Activated CD4-positive, alpha-beta T cell treated with anti-CD3 and anti-CD28 coated beads for 36 hours (primary cell): ENCODE data around the gene KRT84. TPM values are rescaled to one million over a fixed set of nuclear protein-coding genes. Genes with fewer than 3 reads are reported as not detected.
A peak's percentile ranks its signal among the peaks of the same experiment; 100 is the strongest.

Experiments used
- ATAC-seq: fragments of 200-7000 bp; cut with Tn5 transposase; one replicate; pipeline ENCODE4 v1.10.0; 2021; ENCODE audit warnings: mild to moderate bottlenecking, moderate library complexity
- CTCF ChIA-PET: fragments of 350-600 bp; sonication (Branson Sonifier 250); formaldehyde crosslinking; loops from one replicate; lab custom pipeline; 2021; ENCODE audit warnings: antibody characterized with exemption; lab: Charles Lee
- POLR2A ChIA-PET: fragments of 350-600 bp; sonication (Branson Sonifier 250); formaldehyde crosslinking; loops from one replicate; lab custom pipeline; 2021; ENCODE audit warnings: antibody characterized with exemption, inconsistent platforms; lab: Charles Lee
- DNase-seq: peaks from one replicate; pipeline ENCODE4 v3.0.0-alpha.2; 2020
- H3K27ac Mint-ChIP-seq: one replicate; pipeline ENCODE4 v1.8.0; 2021; ENCODE audit warnings: mixed read lengths
- H3K27me3 Mint-ChIP-seq: one replicate; pipeline ENCODE4 v1.8.0; 2021; ENCODE audit warnings: mixed read lengths
- H3K36me3 Mint-ChIP-seq: one replicate; pipeline ENCODE4 v1.8.0; 2021; ENCODE audit warnings: low read depth, mixed read lengths
- H3K4me1 Mint-ChIP-seq: one replicate; pipeline ENCODE4 v1.8.0; 2021; ENCODE audit warnings: mixed read lengths
- H3K4me3 Mint-ChIP-seq: one replicate; pipeline ENCODE4 v1.8.0; 2021; ENCODE audit warnings: mild to moderate bottlenecking, moderate library complexity, mixed read lengths
- H3K9me3 Mint-ChIP-seq: one replicate; pipeline ENCODE4 v1.8.0; 2021; ENCODE audit warnings: low read depth, mixed read lengths
- intact Hi-C, 2 experiments: fragments of 100-400 bp; cut with DNase I in 1 of 2; cut with micrococcal nuclease in 1 of 2; formaldehyde crosslinking; loops; one replicate each; pipeline versions ENCODE4 v1.14.2 to v1.15.1; 2022 to 2024; cut with DNase I, micrococcal nuclease
- total RNA-seq, 2 experiments: library from RNA; stranded (reverse); gene quantifications; one replicate each; pipeline ENCODE4 v1.2.3, GENCODE V29; 2021

Gene KRT84, protein sequence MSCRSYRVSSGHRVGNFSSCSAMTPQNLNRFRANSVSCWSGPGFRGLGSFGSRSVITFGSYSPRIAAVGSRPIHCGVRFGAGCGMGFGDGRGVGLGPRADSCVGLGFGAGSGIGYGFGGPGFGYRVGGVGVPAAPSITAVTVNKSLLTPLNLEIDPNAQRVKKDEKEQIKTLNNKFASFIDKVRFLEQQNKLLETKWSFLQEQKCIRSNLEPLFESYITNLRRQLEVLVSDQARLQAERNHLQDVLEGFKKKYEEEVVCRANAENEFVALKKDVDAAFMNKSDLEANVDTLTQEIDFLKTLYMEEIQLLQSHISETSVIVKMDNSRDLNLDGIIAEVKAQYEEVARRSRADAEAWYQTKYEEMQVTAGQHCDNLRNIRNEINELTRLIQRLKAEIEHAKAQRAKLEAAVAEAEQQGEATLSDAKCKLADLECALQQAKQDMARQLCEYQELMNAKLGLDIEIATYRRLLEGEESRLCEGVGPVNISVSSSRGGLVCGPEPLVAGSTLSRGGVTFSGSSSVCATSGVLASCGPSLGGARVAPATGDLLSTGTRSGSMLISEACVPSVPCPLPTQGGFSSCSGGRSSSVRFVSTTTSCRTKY
- total RNA-seq: not detected

DNA sequence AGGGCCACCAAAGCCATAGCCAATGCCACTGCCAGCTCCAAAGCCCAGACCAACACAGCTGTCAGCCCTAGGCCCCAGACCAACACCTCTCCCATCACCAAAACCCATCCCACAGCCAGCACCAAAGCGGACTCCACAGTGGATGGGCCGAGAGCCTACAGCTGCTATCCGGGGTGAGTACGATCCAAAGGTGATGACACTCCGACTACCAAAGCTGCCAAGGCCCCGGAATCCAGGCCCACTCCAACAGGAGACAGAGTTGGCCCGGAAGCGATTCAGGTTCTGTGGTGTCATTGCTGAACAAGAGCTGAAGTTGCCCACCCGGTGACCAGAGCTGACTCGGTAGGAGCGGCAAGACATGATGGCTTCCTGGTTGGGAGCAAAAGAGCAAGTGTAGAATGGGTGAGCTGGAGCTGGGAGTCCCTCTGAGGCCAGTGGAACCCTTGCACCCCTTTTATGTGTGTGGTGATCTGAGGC lies at the start of gene KRT84:
Gene KRT84 (minus strand): TSS at position 427 of the 477 bp plus-strand sequence. CDS start 67 bp downstream, at position 360.
- H3K4me1 Mint-ChIP-seq: peaks cover 6% of the 10 kb centered on the region
- ATAC-seq (no peak), DNase-seq (no peak)
- ChIA-PET CTCF (interaction anchor here (0.6 to 3.5 kb wide), 6 partner anchors 11 to 662 kb away, joined by 3 to 15 read pairs (median 4); no protein-coding TSS in a partner anchor), POLR2A (no interaction called here)
- intact Hi-C loops: no loop called here
- H3K36me3 Mint-ChIP-seq: no peaks in the 10 kb centered on the region
- H3K9me3 Mint-ChIP-seq: no peaks in the 10 kb centered on the region
- peaks cover 5% of the 10 kb centered on the region for H3K27me3 Mint-ChIP-seq
- H3K27ac Mint-ChIP-seq: no peak within 1 kb of the TSS
- H3K4me3 Mint-ChIP-seq: no peak within 1 kb of the TSS

GRCh38 chr12:52434760-52435530 lies 49.5 kb upstream of the KRT84 start:
- no peak overlapping the region for H3K4me3 Mint-ChIP-seq
- intact Hi-C loops: no loop called here
- ChIA-PET POLR2A (no interaction called here), CTCF (interaction anchor here (0.6 kb wide), 1 partner anchor 41 kb away, joined by 3 read pairs; no protein-coding TSS in a partner anchor)
- no peaks in the 10 kb centered on the region for H3K4me1 Mint-ChIP-seq
- H3K27ac Mint-ChIP-seq: no peak overlapping the region
- no peaks in the 10 kb centered on the region for H3K9me3 Mint-ChIP-seq
- H3K36me3 Mint-ChIP-seq: no peaks in the 10 kb centered on the region
- peaks cover 7% of the 10 kb centered on the region for H3K27me3 Mint-ChIP-seq
- ATAC-seq (no peak), DNase-seq (no peak)

- no peaks in the 10 kb centered on the region for H3K9me3 Mint-ChIP-seq
- intact Hi-C loops: no loop called here
- POLR2A ChIA-PET: no interaction called here
- H3K36me3 Mint-ChIP-seq: no peaks in the 10 kb centered on the region
- no peak within 1 kb of the TSS for H3K27ac Mint-ChIP-seq
- peaks cover 4% of the 10 kb centered on the region for H3K27me3 Mint-ChIP-seq
- no peak within 1 kb of the TSS for H3K4me3 Mint-ChIP-seq
- no peaks in the 10 kb centered on the region for H3K4me1 Mint-ChIP-seq
- ATAC-seq (no peak), DNase-seq (no peak)
- CTCF ChIA-PET: no interaction called here
Measured at GRCh38 chr12:52434081-52434733, 48.8 kb upstream of the KRT84 start, which contains the start of gene KRT75. Gene KRT75, minus strand, starts transcription at chr12:52434371. Its CDS starts 67 bp downstream, at chr12:52434304.

DNA sequence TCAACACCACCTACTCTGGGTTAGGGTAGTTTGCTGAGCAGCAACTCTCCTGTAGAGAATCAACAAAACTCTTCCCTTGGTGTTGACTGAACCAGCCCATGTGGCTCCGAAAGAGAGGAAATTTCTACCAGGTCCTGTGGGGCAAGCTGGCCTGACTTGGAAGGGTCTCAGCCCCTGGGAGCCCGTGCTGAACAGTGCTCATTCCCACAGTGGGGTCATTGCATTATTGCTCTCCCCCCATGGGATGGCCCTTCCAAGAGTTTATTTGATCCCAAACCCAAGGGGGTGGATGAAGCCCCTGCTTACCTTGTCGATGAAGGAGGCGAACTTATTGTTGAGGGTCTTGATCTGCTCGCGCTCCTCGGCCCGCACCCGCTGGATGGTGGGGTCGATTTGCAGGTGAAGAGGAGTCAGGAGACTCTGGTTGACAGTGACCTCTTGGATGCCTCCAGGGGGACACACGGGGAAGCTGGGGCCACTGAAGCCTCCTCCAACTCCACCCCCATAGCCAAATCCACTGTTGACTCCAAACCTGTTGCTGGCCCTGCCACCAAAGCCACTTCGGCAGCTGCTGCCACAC lies 48.1 kb upstream of the KRT84 start:
- peaks cover 4% of the 10 kb centered on the region for H3K27me3 Mint-ChIP-seq
- ChIA-PET POLR2A (no interaction called here), CTCF (no interaction called here)
- H3K4me3 Mint-ChIP-seq: no peak overlapping the region
- H3K27ac Mint-ChIP-seq: no peak overlapping the region
- DNase-seq (no peak), ATAC-seq (no peak)
- intact Hi-C loops: no loop called here
- no peaks in the 10 kb centered on the region for H3K9me3 Mint-ChIP-seq
- no peaks in the 10 kb centered on the region for H3K36me3 Mint-ChIP-seq
- H3K4me1 Mint-ChIP-seq: no peaks in the 10 kb centered on the region

DNA sequence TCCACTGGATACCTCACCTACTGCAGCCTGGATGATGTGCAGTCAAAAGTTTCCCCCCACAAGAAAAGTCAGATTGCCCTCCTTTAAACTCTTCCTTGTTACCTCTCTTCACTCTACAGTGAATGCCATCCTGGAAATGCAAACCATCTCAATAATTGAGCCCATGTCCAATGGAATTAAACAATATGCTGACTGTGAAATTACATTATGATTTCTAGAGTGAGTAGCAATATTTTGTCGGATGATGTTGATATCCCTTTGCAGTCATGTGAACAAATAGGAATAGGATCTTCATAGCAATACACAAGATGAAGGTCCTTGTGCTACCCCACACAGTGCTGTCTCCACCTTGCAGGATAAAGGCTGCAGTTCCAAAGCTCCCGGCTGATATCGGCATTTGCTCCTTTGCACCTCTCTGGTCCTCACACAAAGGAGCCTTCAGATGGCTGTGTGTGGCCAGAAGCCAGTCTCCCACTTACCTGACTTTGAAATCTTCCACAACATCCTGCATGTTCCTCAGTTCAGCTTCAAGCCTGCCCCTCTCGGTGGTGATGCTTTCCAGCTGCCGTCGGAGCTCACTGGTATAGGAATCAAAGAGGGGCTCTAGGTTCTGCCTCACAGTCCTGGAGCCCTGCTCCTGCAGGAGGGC lies 47.2 kb upstream of the KRT84 start:
- Mint-ChIP-seq H3K27ac (no peak overlapping the region), H3K9me3 (no peaks in the 10 kb centered on the region), H3K36me3 (no peaks in the 10 kb centered on the region), H3K4me3 (no peak overlapping the region), H3K4me1 (no peaks in the 10 kb centered on the region), H3K27me3 (peaks cover 4% of the 10 kb centered on the region)
- DNase-seq (no peak), ATAC-seq (no peak)
- ChIA-PET POLR2A (no interaction called here), CTCF (interaction anchor here (0.6 kb wide), 1 partner anchor 74 kb away, joined by 3 read pairs; no protein-coding TSS in a partner anchor)
- intact Hi-C loops: no loop called here

DNA sequence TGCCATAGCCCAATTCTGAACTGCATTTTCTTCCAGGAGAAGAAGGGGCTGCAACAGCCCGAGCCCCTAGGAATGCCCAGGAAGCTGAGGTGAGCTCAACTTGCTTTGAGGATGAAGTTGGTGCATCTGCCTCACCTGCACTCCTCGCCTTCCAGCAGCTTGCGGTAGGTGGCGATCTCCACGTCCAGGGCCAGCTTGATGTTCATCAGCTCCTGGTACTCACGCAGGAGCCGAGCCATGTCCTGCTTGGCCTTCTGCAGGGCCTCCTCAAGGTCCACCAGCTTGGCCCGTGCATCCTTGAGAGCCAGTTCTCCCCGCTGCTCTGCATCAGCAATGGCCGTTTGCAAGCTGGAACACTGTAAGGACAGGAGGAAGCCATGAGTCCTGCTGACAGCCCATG lies 42.7 kb upstream of the KRT84 start:
- DNase-seq (peak; percentile 12), ATAC-seq (no peak)
- H3K27ac Mint-ChIP-seq: no peak overlapping the region
- no peaks in the 10 kb centered on the region for H3K36me3 Mint-ChIP-seq
- H3K4me3 Mint-ChIP-seq: no peak overlapping the region
- ChIA-PET CTCF (interaction anchor here (0.6 to 1.3 kb wide), 5 partner anchors 9 to 1318 kb away, joined by 3 to 4 read pairs (median 3); no protein-coding TSS in a partner anchor), POLR2A (no interaction called here)
- H3K4me1 Mint-ChIP-seq: no peaks in the 10 kb centered on the region
- H3K9me3 Mint-ChIP-seq: no peaks in the 10 kb centered on the region
- intact Hi-C loops: no loop called here
- no peaks in the 10 kb centered on the region for H3K27me3 Mint-ChIP-seq

- ChIA-PET POLR2A (no interaction called here), CTCF (interaction anchor here (0.6 to 1.3 kb wide), 4 partner anchors 84 to 458 kb away, joined by 3 to 4 read pairs (median 3); no protein-coding TSS in a partner anchor)
- Mint-ChIP-seq H3K4me3 (no peak overlapping the region), H3K27me3 (no peaks in the 10 kb centered on the region), H3K9me3 (no peaks in the 10 kb centered on the region), H3K4me1 (no peaks in the 10 kb centered on the region), H3K27ac (no peak overlapping the region), H3K36me3 (no peaks in the 10 kb centered on the region)
- intact Hi-C loops: no loop called here
- ATAC-seq (no peak), DNase-seq (no peak)
Measured at GRCh38 chr12:52427083-52427482, 41.6 kb upstream of the KRT84 start.

DNA sequence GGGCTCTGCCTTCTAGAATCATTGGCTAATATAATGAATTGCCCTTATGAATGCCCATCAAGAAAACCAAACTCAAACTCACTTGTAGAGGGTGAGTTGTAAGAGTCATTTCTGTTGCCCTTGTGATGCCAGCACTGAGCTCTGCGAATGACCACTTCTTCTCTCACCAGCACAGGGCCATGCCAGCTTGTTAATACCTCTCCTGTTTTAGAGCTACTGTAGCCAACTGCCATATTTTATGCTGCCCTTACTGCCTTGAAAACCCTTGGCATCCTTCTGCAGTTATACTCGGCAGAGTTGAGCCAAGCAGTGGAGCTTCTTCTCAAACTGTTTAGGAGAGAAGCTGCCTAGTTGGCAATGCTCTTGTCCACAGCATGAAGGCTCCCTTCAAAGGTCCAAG lies 40.6 kb upstream of the KRT84 start:
- ATAC-seq: no peak
- Mint-ChIP-seq H3K4me3 (no peak overlapping the region), H3K9me3 (no peaks in the 10 kb centered on the region), H3K27me3 (no peaks in the 10 kb centered on the region), H3K27ac (no peak overlapping the region), H3K36me3 (no peaks in the 10 kb centered on the region), H3K4me1 (no peaks in the 10 kb centered on the region)
- DNase-seq: no peak
- CTCF ChIA-PET: no interaction called here
- intact Hi-C loops: no loop called here
- POLR2A ChIA-PET: no interaction called here

GRCh38 chr12:52425466-52425865 lies 40.0 kb upstream of the KRT84 start:
- Mint-ChIP-seq H3K4me3 (no peak overlapping the region), H3K27me3 (no peaks in the 10 kb centered on the region), H3K36me3 (no peaks in the 10 kb centered on the region), H3K4me1 (no peaks in the 10 kb centered on the region), H3K27ac (no peak overlapping the region), H3K9me3 (no peaks in the 10 kb centered on the region)
- ChIA-PET POLR2A (no interaction called here), CTCF (no interaction called here)
- DNase-seq (no peak), ATAC-seq (no peak)
- intact Hi-C loops: no loop called here

- ATAC-seq (no peak), DNase-seq (no peak)
- Mint-ChIP-seq H3K4me1 (no peaks in the 10 kb centered on the region), H3K4me3 (no peak overlapping the region), H3K36me3 (no peaks in the 10 kb centered on the region), H3K27me3 (no peaks in the 10 kb centered on the region), H3K9me3 (no peaks in the 10 kb centered on the region), H3K27ac (no peak overlapping the region)
- ChIA-PET CTCF (no interaction called here), POLR2A (no interaction called here)
- intact Hi-C loops: no loop called here
Measured at GRCh38 chr12:52423661-52424500, 38.4 kb upstream of the KRT84 start.
